GM18868 (cell line): ENCODE data around the gene FAM53A.

Experiments used
- ATAC-seq: cut with Tn5 transposase; IDR thresholded peaks from one replicate; pipeline ENCODE4 v1.9.1; 2021; ENCODE audit warnings: mild to moderate bottlenecking, moderate library complexity; ENCODE audit not compliant: unreplicated experiment

FAM53A gene

DNA sequence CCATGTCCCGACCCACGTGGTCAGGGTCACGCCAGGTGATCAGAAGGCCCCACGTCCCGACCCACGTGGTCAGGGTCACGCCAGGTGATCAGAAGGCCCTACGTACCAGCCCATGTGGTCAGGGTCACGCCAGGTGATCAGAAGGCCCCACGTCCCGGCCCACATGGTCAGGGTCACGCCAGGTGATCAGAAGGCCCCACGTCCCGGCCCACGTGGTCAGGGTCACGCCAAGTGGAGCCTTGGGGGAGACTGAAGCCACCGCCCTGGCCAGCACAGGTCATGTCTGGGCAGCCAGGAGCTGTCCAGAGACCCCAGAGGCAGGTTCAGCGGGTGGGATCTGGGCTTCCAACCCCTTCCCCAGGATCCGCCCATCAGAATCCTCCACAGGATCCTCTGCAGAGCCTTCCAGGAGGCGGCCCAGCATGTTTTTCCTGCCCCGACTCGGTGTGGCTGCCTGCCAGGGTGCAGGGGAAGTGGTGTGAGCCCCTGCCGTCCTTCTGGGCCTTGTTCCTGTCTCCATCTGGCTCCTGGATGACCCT lies 58.4 kb downstream of the FAM53A start:
- ATAC-seq = no peak

DNA sequence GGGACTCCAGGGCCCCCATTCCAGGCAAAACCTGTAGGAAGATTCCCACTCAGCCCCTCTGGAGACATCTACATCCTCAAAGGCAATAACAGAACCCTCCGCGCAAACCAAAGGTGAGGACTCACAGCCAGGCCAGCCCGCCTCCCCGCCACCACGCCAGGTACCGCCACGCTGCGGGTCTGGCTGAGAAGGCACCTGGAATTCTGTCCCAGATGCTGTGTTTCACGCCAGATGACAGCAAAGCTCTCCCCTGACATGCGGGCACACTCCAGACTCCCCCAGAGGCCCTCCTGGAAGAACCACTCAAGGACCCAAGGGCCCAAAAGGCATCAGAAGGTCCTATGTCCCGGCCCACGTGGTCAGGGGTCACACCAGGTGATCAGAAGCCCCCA lies 59.6 kb downstream of the FAM53A start:
- ATAC-seq = no peak

DNA sequence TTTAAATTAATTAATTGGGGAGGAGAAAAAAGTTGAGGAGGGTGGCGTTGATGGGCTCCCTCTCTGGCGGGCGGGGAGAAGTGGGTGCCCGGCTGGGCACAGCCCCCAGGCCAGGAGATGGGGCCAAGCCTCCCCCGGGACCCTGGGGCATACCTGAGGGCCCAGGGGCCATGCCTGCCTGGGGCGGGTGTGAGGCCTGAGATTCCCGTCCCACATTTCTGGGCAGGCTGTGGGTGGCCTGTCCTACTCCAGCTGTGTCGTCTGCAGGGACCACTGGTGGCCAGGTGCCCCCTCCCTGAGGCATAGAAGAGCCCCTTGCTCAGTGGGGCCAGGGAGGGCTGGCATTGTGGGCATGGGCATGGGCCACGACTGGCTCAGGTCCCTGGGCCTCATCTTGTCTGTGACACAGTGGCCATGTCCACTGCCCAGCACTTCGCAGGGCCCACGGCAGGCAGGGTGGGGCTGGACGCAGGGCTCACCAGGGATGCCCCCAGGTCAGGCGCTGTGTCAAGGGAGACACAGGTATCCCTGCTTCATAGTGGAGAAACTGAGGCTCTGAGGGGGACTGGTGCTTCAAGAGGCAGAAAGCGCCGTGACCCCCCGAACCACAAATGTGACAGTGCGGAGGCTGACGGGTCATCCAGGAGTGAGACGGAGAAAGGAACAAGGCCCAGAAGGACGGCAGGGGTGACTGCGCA lies 60.1 kb downstream of the FAM53A start:
- ATAC-seq = no peak

DNA sequence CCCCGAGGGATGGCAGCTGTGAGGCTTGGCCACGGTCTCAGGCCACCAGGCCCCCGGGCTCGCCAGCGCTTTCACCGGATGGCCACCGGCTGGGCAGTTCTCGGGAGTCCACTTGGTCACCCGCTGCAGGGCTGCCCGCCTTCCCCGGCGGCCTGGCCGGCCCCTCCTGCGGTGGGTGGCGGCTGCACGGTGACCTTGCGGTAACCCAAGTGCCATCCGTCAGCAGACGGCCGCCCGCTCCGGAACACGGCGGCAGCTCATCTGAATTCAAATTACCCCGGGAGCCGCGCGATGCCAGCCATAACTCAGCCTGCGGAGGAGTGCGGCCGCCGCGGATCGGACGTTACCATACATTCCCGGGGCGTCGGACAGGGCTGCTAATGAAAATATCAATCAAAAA lies 60.7 kb downstream of the FAM53A start:
- no peak for ATAC-seq

DNA sequence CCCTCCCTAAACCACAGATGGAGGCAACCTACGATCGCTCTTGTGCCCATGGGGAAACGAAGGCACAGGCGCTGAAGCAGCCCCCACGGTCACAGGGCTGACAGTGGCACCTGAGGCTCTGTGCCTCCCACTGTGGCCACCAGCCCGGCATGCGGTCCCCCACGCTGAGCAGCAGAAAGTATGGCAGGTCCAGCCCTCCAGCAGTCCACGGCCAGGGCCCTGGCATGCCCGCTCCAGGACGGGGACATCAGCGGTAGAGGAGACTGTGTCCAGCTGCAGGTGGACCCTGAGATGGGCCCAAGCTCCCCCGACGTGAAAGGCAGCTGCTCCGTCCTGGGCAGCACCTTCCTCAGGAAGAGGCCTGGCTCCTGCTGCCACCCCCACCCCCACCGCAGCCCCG lies 61.2 kb downstream of the FAM53A start:
- ATAC-seq = no peak

DNA sequence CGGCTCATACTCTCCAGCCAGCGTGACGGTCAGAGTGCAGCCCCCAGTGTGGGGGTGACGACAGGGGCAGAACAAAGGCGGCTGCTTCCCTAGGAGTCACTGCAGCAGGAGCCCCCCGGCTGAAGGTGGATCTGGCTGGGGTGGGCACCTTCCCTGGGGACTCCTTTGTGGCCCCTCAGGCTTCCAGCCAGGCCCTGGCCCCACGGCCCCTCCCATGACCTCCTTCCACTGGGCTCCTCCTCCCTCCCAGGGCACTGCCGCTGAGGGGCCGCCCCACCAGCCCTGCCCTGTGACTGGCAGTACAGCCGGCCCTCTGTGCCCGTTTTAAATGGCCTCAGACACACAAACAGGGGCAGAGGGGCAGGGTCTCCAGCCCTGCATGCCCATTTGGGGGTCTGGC lies 61.9 kb downstream of the FAM53A start:
- no peak for ATAC-seq

DNA sequence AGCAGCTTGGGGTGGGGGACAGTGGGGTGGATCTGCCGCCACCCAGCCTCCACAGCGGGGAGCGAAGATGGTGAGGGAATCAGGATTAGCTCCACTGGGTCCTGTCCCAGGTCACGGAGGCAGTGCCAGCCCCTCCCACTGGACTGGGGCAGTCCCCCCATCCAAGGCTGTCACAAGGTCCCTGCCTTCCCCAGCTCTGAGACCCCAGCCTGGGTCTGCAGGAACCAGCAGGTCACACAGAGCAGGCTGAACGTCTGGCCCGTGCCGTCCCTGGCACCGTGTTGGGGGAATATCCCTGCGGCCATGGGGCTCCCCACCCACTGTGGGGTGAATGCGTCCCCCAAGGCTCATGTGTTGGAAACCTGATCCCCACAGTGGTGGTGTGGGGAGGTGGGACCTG lies 62.6 kb downstream of the FAM53A start:
- ATAC-seq = no peak

DNA sequence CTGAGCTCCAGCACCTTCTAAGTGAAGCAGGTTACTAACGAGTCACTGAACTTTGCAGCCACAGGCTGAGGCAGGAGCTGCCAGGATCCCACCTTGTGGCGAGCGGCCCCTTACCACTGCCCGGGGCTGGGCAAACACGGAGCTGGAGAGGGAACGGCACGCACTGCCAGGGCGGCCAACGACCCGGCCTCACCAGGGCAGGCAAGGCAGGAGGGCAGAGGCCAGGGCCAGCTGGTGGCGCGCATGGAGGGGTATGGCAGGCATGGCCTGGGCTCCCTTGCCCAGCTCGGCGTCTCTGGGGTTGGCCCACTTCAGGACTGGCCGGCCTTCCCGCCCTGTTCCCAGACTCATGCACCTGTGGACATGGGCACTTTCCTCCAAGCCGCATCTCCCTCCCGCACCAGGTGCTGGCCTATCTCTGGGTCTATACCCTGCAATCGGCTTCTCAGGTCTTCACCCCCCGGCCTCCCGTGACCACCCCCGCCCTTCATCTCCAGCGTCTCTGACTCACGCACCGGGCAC lies 64.9 kb downstream of the FAM53A start:
- ATAC-seq = no peak

DNA sequence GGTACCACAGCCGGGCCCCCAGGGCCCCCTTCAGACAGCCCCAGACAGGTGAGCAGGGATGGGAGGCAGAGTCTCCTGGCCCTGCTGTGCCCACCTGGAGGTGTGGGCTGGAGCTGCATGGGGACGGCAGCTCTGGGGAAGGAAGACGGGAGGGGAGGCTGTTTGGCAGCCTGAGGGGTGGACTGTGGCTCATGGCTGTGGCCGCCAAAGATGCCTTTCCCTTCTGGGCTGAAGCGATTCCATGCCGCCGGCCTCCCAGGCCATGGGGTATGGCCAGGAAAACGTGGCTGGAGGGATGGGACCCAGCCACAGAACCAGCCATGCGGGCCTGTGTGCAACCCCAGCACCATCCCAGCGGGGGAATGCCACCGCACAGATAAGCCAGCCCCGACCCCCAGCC lies 65.7 kb downstream of the FAM53A start:
- ATAC-seq = no peak

DNA sequence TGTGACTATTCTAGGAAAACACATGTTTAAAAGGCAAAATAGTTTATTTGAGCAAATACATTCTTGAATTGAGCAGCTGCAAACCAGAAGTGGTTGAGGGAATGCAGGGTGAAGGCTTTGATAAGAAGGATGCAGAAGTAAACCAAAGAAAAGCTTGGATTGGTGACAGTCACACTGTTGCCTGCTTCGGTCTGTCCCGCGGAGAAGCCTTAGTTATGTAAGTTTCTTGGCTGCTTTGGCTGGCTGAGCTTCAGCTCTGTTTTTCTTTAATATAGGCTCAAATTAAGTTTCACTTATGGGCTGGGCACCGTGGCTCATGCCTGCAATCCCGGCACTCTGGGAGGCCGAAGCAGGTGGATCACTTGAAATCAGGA lies 67.6 kb downstream of the FAM53A start:
- ATAC-seq = no peak

DNA sequence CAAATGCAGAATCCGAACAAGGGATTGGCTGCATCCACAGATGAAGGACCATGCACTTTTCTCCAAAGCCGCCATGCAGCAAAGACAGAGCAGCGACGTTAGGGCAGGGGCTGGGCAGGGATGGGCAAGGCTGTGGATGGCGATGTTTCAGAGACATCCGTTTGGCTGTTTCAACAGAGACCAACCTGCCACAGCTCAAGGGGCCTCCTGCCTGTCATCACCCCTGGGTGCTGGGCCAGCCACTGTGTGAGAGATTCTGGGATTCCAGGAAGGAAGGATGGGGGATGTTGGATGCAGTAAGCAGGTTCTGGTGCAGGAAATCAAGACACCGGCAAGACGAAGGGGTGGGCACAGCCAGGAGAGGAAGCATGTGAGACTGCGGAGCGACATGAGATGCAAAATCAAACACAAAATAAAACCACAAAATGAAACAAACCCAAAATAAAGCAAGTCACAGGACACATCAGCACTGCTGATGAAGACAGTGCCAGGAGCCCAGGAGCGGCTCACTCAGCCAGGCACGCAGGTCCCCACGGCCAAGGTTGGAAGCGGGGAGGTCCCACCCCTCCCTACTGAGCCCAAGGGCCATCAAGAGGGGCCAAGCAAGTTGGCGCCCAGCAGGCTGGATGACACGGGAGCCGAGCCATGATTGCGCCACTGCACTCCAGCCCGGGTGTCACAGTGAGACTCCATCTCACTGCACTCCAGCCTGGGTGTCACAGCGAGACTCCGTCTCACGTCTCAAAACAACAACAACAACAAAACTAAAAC lies 68.1 kb downstream of the FAM53A start:
- ATAC-seq = no peak

DNA sequence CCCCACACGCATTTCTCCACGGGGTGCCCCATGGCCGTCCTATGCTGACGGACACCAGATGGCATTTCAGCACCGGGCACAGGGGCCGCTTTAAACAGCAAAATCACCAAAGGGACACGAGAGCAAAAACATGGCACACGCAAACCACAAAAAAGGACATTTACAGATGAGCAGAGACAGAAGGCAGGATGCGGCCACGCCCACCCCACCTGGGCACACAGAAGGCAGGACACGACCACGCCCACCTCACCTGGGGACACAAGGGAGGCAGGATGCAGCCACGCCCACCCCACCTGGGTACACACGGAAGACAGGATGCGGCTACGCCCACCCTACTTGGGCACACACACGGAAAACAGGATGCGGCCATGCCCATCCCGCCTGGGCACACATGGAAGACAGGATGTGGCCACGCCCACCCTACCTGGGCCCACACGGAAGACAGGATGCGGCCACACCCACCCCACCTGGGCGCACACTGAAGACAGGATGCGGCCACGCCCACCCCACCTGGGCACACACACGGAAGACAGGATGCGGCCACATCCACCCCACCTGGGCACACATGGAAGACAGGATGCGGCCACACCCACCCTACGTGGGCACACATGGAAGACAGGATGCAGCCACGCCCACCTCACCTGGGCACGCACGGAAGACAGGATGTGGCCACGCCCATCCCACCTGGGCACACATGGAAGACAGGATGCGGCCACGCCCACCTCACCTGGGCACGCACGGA lies 69.1 kb downstream of the FAM53A start:
- no peak for ATAC-seq

DNA sequence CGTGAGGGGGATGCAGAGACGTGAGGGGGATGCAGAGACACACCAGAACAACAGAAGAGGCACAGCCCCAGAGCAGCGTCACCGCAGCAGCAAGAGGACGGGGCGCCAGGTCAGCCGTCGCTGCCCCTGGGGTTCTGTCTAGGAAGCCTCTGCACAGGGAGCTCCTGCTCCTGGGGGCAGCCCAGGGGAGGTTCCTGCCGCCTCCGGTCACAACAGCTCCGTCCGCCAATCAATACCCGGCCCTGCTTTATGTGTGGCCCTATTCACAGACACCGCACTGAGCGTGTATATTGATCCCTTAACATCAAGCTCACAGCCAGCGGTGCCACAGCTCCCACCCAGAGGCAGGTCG lies 69.6 kb downstream of the FAM53A start:
- no peak for ATAC-seq

DNA sequence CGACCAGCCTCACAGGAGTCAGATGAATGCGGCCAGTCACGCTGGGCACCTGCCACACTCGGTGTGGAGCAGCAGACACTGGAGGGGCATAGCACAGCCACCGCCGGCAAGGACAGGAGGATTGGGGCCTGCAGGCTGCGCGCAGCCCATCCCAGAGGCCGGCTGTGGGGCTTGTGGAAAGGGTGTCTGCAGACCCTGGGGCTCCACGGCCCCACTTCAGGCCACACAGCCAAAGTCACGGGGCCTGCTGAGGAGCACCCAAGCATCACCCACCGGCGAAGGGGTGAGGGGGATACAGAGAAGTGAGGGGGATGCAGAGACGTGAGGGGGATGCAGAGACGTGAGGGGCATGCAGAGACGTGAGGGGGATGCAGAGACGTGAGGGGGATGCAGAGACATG lies 70.1 kb downstream of the FAM53A start:
- ATAC-seq = no peak

DNA sequence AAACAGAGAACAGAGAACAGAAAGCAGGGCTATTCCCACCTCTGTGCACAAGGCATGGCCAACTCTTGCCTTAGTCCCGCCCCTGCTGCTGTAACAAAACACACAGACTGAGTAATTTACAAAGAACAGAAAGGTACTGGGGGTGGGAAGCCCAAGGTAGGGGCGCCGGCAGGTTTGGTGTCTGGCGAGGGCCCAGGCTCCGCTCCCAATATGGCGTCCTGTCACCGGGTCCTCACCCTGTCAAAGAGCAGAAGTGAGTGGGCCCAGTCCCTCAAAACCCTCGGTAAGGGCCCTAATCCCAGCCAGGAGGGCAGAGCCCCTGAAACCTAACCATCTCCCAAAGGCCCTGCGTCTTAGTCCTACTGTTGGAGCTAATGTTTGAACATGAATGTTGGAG lies 71.0 kb downstream of the FAM53A start:
- ATAC-seq = no peak

DNA sequence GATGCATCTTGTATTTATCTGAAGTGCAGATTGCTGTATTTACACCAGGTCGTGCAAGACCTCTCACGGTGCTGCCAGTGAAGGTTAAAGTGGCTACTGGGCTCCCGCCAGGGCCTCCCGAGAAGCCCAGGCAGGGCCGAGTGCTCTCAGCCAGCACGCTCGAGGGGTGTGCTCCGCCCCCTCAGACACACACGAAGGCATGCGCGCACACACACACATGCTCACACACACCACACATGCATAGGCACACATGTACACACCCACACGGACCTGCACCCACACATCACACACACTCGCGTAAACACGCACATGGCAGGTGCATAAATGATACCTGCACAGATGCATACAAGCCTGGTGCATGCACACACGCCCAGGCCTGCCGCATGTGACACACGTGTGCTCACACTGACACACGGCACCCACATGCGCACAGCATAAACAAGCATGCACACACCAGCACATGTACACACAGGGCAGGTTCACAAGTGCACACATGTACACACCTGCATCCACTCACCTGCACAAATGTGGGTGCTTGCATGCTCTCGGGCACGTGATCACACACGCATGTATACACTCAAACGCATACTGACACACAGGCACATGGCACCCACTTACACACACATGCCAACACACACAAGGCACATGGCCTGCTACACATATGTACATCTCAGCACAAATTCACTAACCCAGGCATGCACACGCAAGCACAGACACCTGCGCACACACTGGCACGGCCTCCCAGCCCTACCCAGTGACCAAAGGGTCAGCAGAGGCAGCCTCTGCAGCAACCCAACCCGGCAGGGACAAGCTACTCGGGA lies 71.6 kb downstream of the FAM53A start:
- ATAC-seq = no peak

DNA sequence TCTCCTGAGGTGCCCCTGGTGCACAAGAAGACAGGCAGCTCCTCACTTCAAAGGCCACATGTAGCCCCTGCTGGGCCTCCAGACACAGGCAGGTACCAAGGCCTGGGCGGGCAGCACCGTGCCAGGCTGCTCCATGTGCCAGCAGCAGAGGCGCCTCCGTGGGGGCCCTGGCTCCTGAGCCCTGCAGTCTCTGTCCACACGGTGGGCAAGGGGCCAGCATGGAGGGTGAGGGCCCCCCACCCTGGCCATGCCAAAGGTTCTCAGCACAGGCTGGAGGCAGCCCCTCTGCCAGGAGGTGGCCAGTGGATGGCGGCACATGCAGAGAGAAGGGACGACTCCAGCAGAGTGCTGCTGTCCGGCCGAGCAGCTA lies 72.6 kb downstream of the FAM53A start:
- ATAC-seq = no peak

DNA sequence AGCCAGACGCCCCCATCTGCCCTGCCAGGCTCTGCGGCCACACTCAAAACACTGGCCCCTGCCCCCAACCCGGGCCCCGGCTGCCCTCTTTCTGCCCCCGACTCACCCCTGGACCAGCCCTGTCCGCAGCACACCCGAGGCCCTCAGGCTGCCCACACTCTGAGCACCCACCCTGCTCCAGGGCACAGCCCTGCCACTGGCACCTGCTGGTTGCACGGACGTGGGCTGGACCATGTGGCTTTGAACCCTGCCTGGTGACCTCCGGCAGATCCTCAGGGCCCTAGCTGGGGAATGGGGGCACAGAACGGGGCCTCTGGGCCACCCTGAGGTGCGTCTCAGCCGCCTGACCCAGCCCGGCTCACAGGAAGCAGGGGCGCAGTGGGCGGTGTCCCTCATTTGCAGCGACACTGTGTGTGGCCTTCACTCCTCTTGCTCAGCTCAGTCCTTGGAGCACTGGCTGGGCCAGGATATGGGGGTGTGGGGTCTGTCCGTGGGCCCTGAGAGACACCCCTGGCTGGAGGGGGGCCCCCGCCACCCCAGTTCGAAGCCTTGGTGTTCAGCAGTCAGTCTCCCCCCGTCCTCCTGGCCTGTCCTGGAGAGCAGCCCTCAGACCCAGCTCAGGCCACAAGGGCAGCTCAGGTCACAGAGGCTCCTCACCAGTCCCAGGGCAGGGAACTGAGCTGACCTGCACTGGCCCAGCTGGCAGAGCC lies 73.2 kb downstream of the FAM53A start:
- no peak for ATAC-seq

DNA sequence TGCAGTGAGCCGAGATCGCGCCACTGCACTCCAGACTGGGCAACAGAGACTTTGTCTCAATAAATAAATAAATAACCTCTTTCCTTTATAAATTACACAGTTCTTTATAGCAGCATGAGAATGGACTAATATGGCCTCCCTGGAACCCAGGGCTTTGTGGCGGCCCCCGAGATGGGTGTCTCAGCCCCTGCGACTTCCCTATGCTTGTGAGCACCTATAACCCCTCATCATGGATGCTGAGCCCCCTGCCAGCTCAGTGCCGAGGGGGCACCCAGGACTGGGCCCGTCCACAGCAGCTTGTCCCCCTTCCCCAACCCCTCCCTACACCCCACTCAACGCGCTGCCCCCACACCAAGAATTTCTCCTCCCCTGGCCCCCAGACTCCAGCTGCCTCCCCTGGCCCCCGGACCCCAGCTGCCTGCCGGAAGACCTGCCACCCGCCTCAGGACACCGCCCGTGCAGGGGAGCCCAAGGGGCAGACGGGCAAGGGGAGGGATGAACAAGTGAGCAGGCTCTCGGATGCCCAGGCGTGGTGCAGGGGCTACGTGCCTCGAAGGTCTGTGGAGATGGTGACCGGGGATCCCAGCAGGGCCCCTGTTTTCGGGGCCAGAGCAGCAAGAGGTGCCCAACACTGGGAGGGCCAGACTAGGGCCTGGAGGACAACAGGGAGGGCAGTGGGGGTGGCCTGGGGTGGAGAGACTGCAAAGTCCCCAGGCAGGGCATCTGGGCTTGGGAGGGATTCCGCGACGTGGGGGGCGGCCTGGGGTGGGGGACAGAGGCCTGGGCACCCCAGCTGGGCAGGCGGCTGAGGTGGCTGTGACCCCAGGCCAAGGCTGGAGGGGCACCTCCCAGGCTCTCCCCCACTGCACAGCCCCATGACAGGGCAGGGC lies 74.0 kb downstream of the FAM53A start:
- no peak for ATAC-seq
